GM18520 (cell line): Measurements from ENCODE around the gene PLRG1.
A peak's percentile ranks its signal among the peaks of the same experiment; 100 is the strongest.

Source experiments
- ATAC-seq: cut with Tn5 transposase; IDR thresholded peaks from one replicate; pipeline ENCODE4 v1.9.1; 2021; ENCODE audit not compliant: unreplicated experiment

The PLRG1 gene

DNA sequence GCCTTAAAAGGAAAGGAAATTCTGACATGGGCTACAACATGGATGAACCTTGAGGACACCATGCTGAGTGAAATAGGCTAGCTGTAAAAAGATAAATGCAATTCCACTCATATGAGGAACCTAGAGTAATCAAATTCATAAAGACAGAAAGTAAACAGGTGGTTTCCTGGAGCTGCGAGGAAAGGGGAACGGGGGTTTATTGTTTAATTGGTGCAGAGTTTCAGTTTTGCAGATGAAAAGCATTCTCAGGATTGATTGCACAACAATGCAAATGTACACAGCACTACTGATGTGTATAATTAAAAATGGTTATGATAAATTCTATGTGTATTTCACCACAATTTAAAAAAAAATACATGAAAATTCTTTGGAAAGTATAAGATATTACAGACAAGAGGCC lies 24.0 kb downstream of the PLRG1 start:
- ATAC-seq: no peak

DNA sequence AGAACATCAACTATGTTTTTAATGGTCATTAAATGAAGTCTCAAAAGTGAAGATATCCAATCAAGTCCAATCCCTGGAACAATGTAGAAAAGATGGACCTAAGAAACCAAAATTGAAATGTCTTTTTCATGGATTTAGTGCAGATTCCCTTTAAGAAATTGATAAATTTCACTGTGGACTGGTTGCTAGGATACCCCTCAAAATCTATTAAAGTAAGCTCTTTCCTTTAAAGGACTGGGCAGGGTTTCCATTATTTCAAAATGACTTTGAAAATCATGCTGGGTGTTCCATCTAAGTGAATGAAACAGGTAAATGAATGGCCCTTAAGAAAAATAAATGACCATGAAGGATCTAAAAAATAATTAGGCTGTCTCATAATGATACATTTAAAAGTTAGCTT lies 28.6 kb downstream of the PLRG1 start:
- no peak for ATAC-seq

DNA sequence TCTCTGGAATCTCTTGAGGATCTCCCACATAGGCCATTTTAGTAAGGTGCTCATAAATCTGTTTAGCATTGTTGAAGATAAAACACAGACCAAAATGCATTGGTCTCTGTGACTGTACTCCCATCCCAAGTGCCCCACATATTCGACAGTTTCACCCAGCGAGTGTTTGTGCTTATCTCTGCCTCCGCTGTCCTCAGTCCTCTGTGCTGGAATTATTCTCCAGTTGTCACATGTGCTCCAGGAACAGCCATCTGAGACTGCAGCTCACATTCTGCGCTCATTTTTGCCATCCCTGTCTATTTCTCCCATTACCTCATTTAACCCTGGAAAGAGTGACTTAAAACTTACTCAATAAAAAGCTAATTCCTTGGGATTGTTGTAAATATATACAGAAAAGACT lies 31.0 kb downstream of the PLRG1 start:
- no peak for ATAC-seq

DNA sequence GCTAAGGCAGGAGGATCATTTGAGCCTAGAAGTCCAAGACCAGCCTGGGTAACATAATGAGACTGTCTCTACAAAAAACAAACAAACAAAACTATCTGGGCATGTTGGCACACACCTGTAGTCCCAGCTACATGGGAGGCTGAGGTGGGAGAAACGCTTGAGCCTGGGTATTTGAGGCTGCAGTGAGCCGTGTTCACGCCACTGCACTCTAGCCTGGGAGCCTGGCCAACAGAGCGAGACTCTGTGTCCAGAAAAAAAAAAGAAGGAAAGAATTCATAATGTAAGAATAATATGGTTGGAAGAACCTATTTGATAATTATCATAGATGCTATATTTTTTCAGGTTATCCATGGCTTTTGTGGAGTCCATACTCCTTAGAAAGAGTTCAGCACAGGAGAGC lies 32.6 kb downstream of the PLRG1 start:
- ATAC-seq: no peak

DNA sequence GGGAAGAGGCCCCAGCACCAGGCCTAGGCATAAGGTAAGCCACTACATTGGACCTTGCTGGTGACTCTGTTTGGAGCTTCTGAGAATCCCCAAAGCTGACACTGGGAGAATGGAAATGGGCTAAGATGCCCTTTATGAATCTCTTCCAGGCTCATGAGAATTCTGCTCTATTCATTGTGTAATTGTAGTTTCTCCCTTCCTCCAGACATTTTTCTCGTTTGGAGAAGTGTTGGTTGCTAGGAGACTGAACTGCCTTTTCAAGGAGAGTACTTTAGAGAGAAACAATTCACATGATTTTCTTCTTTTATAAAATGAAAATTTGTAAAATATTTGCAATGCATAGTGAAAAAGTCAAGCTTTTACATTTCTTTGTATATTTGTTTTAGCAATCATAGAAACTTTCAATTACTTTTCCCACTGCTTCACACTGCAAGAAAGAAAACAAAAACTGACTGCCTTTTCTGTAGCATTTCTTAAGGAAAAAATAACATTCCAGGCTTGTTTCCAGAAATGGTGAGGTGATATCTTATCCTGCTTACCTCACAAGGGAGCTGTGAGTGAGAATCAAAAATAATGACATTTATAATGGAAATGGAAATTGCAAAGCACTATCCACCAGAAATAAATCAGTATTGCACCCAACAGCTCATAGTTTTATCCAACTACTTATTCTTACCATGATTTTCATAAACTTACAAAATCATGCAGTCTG lies 33.7 kb downstream of the PLRG1 start:
- ATAC-seq: no peak

DNA sequence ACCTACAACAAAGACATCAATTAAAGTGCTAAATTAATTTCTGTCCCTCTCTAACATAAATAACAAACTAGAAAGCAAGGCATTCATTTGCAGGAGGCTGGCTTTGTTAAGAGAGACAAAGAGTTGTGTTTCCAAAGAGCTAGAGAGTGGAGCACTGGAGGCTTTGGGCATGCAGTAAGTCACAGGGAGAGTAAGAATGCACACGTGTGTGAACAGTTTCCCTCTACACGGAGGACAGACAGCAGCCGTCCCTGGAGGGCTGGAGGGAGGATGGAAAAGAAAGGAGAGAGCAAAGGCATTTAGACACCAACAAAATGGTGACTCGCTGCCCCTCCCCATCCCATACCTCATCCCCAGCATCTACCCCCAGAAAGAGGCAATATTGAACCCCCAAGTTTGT lies 38.2 kb downstream of the PLRG1 start:
- ATAC-seq: no peak

DNA sequence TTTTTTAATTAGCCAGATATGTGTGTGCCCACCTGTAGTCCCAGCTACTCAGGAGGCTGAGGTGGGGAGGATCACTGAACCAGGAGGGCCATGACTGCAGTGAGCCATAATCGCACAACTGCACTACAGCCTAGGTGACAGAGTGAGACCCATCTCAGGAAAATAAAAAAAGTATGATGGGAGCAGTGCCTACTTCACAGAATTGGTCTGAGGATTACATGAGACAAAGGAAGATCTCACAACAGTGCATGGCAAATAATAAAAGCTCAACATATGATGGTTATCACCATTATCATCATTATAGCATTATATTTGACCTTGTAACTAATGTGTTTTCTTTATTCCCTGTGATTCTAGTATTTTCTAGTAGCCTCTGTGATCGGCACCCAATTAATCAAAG lies 38.7 kb downstream of the PLRG1 start:
- ATAC-seq: no peak

DNA sequence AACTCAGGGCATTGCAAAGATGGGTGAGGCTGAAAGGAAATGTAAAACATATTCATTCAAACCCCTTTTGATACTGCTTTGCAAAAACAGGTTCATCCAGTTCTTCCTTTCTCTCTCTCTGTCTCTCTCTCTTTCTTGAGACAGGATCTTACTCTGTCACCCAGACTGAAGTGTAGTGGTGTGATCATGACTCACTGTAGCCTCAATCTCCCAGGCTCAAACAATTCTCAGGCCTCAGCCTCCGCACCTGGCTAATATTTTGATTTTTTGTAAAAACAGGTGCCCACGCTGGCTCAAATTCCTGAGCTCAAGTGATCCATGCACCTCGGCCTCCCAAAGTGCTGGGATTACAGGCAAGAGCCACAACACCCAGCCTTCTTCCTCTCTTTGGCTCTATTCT lies 43.0 kb downstream of the PLRG1 start:
- no peak for ATAC-seq

DNA sequence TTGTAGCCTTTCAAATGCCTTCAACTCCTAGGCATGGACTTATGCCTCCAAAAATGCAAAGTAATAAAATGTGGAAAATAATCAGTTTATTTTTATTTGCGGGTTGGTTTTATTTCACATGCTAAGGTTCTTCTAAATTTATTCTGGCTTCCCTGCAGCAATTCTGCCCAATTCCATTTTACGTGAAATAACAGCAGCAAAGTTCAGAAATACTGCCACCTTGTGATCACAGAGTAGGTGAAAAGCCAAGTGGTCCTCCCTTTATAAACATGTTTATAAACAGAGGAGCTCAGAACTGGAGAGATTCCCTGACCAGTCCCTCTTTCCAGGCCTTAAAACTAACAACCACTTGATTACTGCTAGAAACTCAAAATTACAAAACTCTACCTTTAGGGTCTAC lies 43.9 kb downstream of the PLRG1 start:
- no peak for ATAC-seq

DNA sequence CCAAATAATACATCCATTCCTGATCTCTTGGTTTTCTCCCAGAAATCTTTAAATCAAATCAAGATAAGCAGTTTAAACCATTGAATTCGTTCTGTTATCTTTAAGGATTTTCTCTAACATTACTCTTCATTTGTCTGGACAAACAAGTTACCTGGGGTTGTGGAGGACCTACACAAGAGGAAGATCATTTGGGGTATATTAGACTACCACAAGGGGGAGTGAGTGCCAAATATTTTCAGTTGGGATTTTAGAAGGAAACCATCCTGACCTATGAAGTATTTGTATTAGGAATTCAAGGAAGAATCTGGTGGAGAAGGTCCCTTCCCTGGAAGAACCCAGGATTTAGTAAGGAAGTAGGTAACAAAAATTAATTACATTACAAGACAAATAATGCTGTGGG lies 46.6 kb downstream of the PLRG1 start:
- ATAC-seq: no peak

DNA sequence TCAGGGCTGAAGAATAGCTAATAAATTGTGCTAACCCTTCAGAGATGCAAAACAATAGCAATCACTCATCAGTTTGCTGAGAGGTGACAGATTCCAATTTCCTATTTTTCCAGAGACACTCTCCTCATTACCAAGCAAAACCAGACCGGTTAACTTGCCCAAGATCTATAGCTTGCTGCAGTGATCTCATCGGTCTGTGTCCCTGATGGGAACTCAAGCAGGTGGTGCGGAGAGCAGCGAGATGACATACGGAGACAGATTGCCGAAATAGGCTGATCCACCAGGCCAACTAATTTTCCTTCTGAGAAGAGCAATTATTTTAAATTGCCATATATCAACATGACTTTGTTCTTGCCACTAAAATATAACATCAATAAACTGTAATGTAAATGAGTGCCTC lies 48.1 kb downstream of the PLRG1 start:
- no peak for ATAC-seq

DNA sequence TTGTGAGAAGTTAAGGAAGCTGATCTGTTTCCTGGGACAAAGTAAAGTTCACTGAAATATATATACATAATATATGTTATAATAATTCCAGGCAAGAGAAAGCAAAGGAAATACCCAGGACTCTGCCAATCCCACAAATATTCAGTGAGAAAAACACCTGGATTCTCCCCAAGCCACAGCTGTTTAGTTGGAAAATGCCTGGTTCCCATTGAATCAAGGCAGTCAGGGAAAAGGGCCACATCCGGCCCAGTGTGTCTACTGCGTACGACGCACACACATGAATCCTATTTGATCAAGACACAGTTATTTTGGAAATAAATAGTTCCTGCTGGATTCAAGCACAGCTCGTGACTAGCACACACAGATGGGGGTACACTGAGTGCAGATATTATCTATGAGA lies 52.3 kb downstream of the PLRG1 start:
- ATAC-seq: no peak

DNA sequence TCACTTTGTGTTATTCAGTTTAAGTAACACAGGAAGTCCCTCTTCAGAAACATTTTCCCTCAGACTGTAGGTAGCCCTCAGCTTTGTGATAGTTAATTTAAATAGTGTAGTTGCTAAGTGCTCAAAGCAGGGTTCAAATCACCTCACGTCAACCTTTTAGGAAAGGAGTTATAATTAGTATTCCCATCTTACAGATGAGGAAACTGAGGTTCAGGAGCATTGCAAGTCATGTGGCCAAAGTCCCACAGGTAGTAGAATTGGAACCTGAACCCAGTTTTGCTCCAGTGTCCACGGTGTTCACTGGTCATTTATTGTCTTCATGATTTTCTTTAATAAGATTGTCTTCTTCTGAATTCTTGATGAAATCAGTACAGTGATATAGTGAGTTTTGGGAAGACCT lies 54.3 kb downstream of the PLRG1 start:
- ATAC-seq: no peak

DNA sequence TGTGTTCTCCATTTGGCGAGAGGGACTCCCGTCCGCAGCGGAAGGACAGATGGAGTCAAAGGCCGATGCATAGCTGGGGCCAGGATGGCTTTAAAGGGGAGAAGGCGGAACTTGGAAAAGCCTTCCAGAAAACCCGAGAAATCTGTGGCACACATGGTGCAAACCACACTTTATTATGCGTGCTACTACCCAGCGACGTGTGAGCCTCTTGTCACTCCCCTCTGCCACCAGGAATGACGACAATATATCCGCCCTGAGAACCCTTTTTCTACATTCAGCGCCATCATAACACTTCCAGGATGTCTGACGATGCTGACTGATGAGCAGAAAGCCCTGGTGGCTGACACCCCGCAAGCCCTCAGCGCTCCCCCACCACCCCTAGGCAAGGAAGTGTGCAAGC lies 57.9 kb downstream of the PLRG1 start:
- no peak for ATAC-seq

DNA sequence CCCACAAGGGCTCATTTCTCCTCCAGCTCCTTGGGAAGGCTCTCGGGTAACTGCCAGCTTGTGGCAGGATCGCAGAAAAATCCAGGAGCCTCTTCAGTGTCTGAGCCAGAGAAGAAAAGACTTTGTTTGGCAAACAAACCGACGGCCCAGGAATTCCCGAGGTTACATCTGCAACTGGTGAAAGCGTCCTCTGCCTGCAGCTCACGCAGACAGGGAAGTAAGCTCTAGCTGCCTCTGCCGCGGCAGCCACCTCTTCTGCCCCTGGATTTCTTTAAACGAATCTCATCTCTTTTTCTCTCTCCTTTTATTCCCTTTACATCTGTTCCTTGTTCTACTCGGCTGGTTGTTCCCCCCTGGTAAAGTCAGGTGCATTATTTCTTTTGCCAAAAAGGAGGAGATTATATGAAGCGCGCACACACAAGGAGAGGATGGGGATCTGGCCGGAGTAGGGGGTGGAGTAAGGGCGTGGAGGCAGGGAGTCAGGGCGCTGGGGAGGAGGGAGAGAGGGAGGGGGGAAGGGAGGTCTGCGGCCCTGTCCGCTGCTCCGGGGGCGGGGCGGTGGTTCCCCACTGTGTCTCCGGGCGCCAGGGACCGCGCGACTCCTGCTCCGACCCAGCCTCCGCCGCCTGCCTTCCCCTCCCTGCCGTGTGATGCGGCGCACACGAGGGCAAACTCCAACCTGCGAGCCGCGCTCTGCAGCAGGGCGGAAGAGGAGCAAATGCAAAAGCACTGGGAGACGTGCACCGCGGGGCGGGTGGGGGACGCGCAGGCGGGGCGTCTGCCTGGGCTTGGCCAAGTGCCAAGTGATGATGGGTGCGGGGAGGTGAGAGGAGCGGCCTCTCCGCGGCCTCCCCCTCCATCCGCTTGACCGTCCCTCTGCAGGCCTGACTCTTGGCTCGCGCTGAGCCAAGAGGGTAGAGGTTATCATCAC lies 58.6 kb downstream of the PLRG1 start, which contains the start of gene DCHS2:
Gene DCHS2 (minus strand): TSS at position 459 of the 931 bp plus-strand sequence. CDS start 444 bp downstream, at position 15.
- ATAC-seq: peak; percentile 61

DNA sequence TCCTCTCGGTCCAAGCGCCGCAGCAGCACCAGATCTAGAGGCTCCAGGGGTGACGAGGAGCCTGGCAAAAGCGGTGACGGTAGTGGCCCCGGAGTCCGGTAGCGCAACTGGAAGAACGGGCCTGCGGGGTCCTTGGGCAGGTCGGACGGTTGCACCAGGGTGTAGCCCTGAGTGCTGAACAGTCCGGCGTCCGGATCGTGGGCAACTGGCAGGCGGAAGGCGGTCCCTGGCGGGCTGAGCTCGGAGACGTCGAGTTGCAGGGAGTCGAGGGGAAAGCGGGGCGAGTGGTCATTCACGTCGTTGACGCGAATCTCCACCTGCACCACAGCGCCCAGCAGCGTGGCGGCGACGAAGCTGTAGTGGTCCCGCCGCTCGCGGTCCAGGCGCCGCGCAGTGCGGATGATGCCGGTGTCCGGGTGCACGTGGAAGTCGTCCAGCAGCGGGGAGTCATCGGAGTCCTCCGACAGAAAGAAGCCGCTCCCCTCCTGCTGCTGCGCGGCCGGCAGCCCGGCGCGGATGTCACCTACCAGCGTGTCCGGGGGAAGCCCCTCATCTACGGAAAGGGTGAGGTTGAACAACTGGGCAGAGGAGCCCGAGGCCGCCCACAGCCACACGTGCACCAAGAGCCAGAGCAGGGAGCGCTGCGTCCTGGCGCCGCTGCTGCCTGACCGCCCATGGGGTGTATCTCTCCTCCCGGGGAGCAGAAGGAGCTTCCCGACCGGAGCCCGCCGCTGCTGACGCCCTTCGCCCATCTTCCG lies 59.4 kb downstream of the PLRG1 start:
- ATAC-seq: peak; percentile 51

DNA sequence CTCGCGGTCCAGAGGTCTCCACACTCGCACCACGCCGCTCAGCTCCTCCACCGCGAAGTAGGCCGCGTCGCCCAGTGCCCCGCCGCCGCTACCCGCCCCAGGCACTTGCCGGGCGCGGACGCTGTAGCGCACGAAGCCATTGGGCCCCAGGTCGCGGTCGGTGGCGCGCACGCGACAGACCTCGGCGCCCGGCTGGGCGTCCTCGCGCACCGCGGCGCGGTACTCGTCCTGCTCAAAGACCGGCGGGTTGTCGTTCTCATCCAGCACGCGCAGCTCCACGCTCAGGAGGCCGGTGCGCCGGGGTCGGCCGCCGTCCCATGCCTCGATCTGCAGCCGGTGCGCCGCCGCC lies 60.0 kb downstream of the PLRG1 start:
- no peak for ATAC-seq

DNA sequence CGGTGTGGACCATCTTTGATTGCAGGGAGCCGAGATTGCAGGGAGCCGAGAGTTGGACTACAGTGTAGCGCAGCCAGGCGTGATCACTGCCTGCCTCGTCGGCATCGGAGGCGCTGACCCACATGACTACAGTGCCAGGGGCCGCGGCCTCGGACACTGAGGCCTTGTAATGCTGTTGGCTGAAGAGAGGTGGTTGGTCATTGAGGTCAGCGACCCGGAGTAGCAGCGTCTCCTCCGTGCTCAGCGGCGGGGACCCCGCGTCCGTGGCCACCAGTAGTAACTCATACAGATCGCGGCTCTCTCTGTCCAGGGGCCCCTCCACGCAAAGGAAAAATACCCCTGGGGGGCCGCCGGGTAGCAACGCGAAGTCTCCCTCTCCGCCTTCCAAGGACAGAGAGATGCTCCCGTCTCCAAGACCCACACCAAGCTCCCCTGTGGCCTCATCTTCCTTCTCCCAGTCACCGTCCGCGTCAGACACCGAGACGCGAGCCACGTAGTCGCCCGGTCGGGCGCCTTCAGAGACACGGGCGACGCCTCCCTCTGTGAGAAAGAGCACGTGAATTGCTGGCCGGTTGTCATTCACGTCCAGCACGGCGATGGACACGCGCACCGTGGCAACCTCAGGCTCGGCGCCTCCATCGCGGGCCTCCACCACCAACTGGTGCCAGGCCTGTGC lies 60.5 kb downstream of the PLRG1 start:
- no peak for ATAC-seq

DNA sequence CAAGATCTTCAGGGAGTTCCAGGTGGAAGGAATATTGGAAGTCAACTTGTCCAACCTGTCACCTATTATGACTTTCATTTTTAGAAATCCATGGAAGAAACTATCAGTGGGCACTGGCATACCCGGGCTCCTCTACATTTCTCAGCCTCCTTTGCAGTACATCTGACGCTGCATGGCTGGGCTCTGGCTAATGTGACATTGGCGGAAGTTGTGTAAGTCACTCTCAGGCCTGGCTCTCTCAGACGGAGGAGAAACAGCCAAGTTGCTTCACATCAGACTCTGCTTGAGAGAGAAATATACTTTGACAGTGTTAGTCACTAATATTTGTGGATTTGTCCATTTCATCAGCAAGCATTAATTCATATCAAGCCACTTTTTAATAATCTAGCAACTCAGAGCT lies 63.1 kb downstream of the PLRG1 start:
- no peak for ATAC-seq

DNA sequence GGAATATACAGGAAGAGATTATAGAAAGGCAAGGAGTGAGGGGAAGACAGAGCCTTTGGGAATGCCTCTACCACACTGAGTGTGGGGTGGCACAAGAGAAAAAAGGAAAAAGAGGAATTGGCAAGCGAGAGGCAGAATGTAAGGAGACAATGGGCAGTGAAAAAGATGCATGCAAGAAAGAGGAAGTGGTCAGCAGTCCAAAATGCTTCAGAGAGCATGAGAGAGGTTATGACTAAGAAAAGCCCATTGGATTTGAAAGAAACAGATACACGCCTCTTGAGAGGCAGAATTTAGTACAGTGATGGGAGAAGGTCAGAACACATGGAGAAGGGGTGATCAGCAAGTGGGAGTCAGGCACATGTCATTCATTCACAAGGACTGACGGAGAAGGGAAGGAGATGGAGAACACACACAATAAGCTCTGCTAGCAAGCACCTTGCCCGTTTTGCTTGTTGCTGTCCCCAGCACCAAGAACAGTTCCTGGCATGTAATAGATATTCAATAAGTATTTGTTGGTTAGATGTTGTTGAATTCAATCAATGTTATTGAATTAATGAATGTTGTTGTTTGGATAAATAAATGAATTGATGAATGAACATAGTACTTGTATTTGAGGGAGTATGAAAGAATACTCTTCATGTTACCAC lies 65.0 kb downstream of the PLRG1 start:
- ATAC-seq: peak; percentile 95
